Glutamatergic neuron (in vitro differentiated cells): ENCODE results near the gene MAGEB17. TPM values are rescaled to one million over a fixed set of nuclear protein-coding genes. Genes with fewer than 3 reads are reported as not detected.
"Not testable (repeated sequence)": the region's sequence is repeated elsewhere in the genome, so short reads cannot be mapped to it uniquely, and the experiment has no call there.

Experiments
- DNase-seq: peaks from one replicate; pipeline ENCODE4 v3.0.0; 2022
- H3K27ac Mint-ChIP-seq: one replicate; pipeline ENCODE4 v1.8.0; 2020; ENCODE audit warnings: mild to moderate bottlenecking, mixed read lengths, inconsistent platforms; ENCODE audit not compliant: unreplicated experiment
- H3K27me3 Mint-ChIP-seq: one replicate; pipeline ENCODE4 v1.8.0; 2020; ENCODE audit warnings: mild to moderate bottlenecking, moderate library complexity, mixed read lengths, inconsistent platforms; ENCODE audit not compliant: unreplicated experiment
- H3K36me3 Mint-ChIP-seq: one replicate; pipeline ENCODE4 v1.8.0; 2020; ENCODE audit warnings: mild to moderate bottlenecking, mixed read lengths, inconsistent platforms; ENCODE audit not compliant: unreplicated experiment
- H3K4me1 Mint-ChIP-seq: one replicate; pipeline ENCODE4 v1.8.0; 2020; ENCODE audit warnings: mild to moderate bottlenecking, low read depth, mixed read lengths, inconsistent platforms; ENCODE audit not compliant: unreplicated experiment
- H3K4me3 Mint-ChIP-seq: one replicate; pipeline ENCODE4 v1.8.0; 2020; ENCODE audit warnings: mild to moderate bottlenecking, mixed read lengths, inconsistent platforms; ENCODE audit not compliant: unreplicated experiment
- H3K9me3 Mint-ChIP-seq: one replicate; pipeline ENCODE4 v1.8.0; 2020; ENCODE audit warnings: mild to moderate bottlenecking, moderate library complexity, mixed read lengths, inconsistent platforms; ENCODE audit not compliant: unreplicated experiment
- total RNA-seq: library from RNA; stranded (reverse); fragmentation: NEBNext Ultra II Directional; extraction: Animal tissue kit (Norgen Biotek cat#: 25700); gene quantifications from one replicate; pipeline ENCODE4 v1.2.1, GENCODE V29; 2021; ENCODE audit not compliant: unreplicated experiment
- TF ChIP-seq, protein P1 (sequence below): fragments of 200-600 bp; sonication (generic); IDR thresholded peaks from one replicate; pipeline ENCODE4 v1.5.0; 2021; ENCODE audit not compliant: partially characterized antibody, unreplicated experiment

The MAGEB17 gene
- total RNA-seq, 1 donor from 2014 or later = not detected

DNA sequence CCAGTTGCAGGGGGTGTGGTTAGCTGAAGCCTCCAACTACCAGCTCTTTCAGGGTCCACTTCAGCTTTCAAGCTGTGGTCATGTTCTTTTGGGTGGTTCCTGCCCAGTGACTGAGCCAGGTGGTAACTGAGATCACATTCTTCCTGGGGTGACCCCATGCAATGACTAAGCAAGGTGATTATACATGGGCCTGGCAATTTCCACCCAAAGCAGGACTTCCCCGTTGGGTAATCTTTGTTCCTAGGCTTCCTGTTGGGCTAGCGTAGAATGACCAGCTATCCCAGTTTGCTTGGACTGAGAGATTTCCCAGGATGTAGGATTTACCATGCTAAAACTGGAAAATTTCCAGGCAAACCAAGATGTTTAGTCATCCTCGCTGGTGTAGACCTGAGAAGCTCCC is 18.4 kb upstream of the MAGEB17 start:
- Mint-ChIP-seq H3K4me3 (no peak overlapping the region), H3K4me1 (peaks cover 2% of the 10 kb centered on the region), H3K27me3 (no peaks in the 10 kb centered on the region), H3K9me3 (no peaks in the 10 kb centered on the region), H3K27ac (no peak overlapping the region), H3K36me3 (no peaks in the 10 kb centered on the region)
- no peak for DNase-seq
- TF ChIP-seq, protein P1, sequence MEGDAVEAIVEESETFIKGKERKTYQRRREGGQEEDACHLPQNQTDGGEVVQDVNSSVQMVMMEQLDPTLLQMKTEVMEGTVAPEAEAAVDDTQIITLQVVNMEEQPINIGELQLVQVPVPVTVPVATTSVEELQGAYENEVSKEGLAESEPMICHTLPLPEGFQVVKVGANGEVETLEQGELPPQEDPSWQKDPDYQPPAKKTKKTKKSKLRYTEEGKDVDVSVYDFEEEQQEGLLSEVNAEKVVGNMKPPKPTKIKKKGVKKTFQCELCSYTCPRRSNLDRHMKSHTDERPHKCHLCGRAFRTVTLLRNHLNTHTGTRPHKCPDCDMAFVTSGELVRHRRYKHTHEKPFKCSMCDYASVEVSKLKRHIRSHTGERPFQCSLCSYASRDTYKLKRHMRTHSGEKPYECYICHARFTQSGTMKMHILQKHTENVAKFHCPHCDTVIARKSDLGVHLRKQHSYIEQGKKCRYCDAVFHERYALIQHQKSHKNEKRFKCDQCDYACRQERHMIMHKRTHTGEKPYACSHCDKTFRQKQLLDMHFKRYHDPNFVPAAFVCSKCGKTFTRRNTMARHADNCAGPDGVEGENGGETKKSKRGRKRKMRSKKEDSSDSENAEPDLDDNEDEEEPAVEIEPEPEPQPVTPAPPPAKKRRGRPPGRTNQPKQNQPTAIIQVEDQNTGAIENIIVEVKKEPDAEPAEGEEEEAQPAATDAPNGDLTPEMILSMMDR = no peak

DNA sequence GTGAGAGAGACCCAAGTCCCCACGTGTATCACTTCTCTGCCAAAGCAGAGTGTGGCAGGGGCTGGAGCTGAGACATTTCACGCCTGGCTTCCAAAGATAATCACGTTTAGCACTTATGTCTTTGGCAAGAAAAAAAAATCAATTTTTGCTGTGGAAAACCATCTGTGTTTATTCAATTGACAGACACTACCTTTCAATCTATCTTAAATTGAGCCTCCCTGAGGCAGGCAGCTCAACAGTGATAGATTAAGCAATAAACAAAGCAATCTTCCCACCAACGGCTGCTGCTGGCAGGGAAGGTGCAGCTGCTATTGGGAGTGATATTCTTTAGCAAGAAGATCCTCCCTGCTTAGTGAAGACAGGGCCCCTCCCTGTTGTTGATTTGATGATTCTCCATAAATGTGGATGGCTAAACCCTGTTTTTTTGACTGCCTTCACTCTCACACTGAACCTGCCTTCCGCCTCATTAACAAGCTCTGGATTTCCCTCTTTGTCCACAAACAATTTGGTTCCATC is 11.6 kb upstream of the MAGEB17 start:
- no peak for DNase-seq
- no peak overlapping the region for H3K27ac Mint-ChIP-seq
- TF ChIP-seq, protein P1 = no peak
- no peak overlapping the region for H3K4me3 Mint-ChIP-seq
- H3K4me1 Mint-ChIP-seq = no peaks in the 10 kb centered on the region
- H3K27me3 Mint-ChIP-seq = no peaks in the 10 kb centered on the region
- H3K36me3 Mint-ChIP-seq = no peaks in the 10 kb centered on the region
- H3K9me3 Mint-ChIP-seq = no peaks in the 10 kb centered on the region

DNA sequence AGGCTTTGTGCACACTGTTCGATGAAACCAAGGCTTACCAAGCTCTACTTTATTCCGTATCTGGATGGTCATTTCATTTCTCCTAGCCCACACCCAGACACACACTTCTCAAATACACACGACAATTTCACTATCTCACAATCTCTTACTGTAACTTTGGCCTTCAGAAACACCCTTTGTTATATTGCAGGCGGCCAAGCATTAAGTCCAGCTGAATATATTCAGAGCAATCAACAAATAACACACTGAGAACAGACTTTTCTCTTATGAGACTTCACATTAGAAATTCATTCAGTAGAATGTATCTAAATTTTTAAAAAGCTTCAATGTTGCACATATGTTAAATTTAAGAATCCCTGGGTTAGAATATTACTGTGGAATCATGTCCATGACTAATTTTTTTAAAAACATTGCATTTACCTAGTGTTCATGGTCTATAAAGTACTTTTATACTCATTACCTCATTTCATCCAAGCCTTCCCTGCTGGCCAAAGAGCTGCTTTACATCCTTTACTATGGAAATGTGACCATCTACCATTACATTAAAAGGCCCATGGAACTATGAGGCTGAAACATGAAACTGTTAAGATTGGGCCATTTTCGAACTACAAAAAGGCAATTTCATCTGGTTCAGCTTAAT is 10.5 kb upstream of the MAGEB17 start:
- no peak for DNase-seq
- H3K36me3 Mint-ChIP-seq = no peaks in the 10 kb centered on the region
- TF ChIP-seq, protein P1 = no peak
- H3K9me3 Mint-ChIP-seq = no peaks in the 10 kb centered on the region
- no peaks in the 10 kb centered on the region for H3K4me1 Mint-ChIP-seq
- H3K27me3 Mint-ChIP-seq = no peaks in the 10 kb centered on the region
- no peak overlapping the region for H3K4me3 Mint-ChIP-seq
- H3K27ac Mint-ChIP-seq = no peak overlapping the region

DNA sequence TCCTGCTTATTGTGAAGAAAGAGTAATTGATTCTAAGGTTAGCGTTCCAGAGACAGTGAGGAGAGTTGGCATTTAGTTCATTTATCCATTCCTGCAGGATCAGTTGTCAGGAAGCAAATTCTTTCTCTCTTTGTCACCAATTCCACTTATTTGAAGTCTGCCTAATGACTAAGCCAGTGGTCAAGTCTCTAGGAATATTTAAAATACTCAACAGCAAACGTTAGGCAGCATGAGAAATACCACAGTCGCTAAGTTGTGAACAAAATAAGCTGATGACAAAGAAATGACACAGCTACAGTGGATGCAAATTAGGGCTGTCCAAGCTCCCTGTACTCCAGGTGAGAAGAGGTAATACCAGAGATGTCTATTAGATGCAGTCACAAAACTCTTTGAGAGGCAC is 6.6 kb upstream of the MAGEB17 start:
- Mint-ChIP-seq H3K9me3 (no peaks in the 10 kb centered on the region), H3K4me1 (no peaks in the 10 kb centered on the region), H3K27ac (no peak overlapping the region), H3K4me3 (no peak overlapping the region), H3K36me3 (no peaks in the 10 kb centered on the region), H3K27me3 (no peaks in the 10 kb centered on the region)
- TF ChIP-seq, protein P1 = no peak
- DNase-seq = no peak

DNA sequence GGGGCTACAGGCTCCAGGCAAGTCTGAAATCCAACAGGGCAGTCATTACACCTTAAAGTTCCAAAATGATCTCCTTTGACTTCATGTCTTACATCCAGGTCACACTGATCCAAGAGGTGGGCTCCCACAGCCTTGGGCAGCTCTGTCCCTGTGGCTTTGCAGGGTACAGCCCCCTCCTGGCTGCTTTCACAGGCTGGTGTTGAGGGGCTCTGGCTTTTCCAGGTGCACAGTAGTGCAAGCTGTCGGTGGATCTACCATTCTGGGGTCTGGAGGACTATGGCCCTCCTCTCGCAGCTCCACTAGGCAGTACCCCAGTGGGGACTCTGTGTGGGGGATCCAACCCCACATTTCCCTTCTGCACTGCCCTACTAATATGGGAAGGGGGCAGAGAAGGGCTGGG is 6.1 kb upstream of the MAGEB17 start:
- H3K27me3 Mint-ChIP-seq, H3K36me3 Mint-ChIP-seq, H3K9me3 Mint-ChIP-seq, H3K4me3 Mint-ChIP-seq, H3K4me1 Mint-ChIP-seq, DNase-seq, H3K27ac Mint-ChIP-seq: not testable (repeated sequence)
